Smooth muscle cell (in vitro differentiated cells): ENCODE results near the gene AP2S1. TPM values are rescaled to one million over a fixed set of nuclear protein-coding genes. Genes with fewer than 3 reads are reported as not detected.

Source experiments
- DNase-seq: peaks from one replicate; lab custom pipeline; 2025; ENCODE audit not compliant: unreplicated experiment; lab: John Stamatoyannopoulos, UW
- H2AFZ ChIP-seq: fragments of 200-600 bp; sonication (generic); 2 replicates; pipeline ENCODE4 v1.6.0; 2016; ENCODE audit warnings: antibody characterized with exemption, low read depth, mild to moderate bottlenecking
- H3F3A ChIP-seq: fragments of 200-600 bp; sonication (generic); 2 replicates; pipeline ENCODE4 v1.6.0; 2017; ENCODE audit warnings: antibody characterized with exemption, low read depth
- H3K27ac ChIP-seq: fragments of 200-600 bp; sonication (generic); 2 replicates; pipeline ENCODE4 v1.5.1; 2016; ENCODE audit warnings: low read depth, mild to moderate bottlenecking
- H3K27me3 ChIP-seq: fragments of 200-600 bp; sonication (generic); 2 replicates; pipeline ENCODE4 v1.6.1; 2016; ENCODE audit warnings: low read depth, mild to moderate bottlenecking
- H3K36me3 ChIP-seq: fragments of 200-600 bp; sonication (generic); 2 replicates; pipeline ENCODE4 v1.5.1; 2016; ENCODE audit warnings: low read depth
- H3K4me1 ChIP-seq: fragments of 200-600 bp; sonication (generic); 2 replicates; pipeline ENCODE4 v1.5.1; 2016; ENCODE audit warnings: low read depth
- H3K4me2 ChIP-seq: fragments of 200-600 bp; sonication (generic); 2 replicates; pipeline ENCODE4 v1.6.0; 2016; ENCODE audit warnings: mild to moderate bottlenecking
- H3K4me3 ChIP-seq: fragments of 200-600 bp; sonication (generic); 2 replicates; pipeline ENCODE4 v1.5.1; 2016; ENCODE audit warnings: mild to moderate bottlenecking
- H3K79me2 ChIP-seq: fragments of 200-600 bp; sonication (generic); 2 replicates; pipeline ENCODE4 v1.6.0; 2016; ENCODE audit warnings: low read depth, mild to moderate bottlenecking
- H3K9ac ChIP-seq: fragments of 200-600 bp; sonication (generic); 2 replicates; pipeline ENCODE4 v1.6.0; 2016; ENCODE audit warnings: low read depth
- H3K9me3 ChIP-seq: fragments of 200-600 bp; sonication (generic); replicated peaks from 2 replicates; pipeline ENCODE4 v1.5.1; 2016; ENCODE audit warnings: low read depth
- H4K20me1 ChIP-seq: fragments of 200-600 bp; sonication (generic); 2 replicates; pipeline ENCODE4 v1.6.0; 2016; ENCODE audit warnings: low read depth
- CTCF ChIP-seq: fragments of 200-600 bp; sonication (generic); IDR thresholded peaks from 2 replicates; pipeline ENCODE4 v1.5.1; 2017; ENCODE audit warnings: borderline replicate concordance, mild to moderate bottlenecking, antibody characterized with exemption; ENCODE audit not compliant: insufficient read depth, poor library complexity, severe bottlenecking
- WGBS: methylation state at CpG from one replicate; pipeline ENCODE4 v1.1.7; 2016; ENCODE audit warnings: low lambda C conversion rate; 5-methylcytosine and 5-hydroxymethylcytosine counted together
- polyA plus RNA-seq: library from polyadenylated mRNA; unstranded; fragments of >200 nt; fragmentation: Nextera tagmentation; extraction: Ambion mirVana; gene quantifications from 2 replicates; pipeline ENCODE4 v1.2.1, GENCODE V29; 2016
- total RNA-seq: library from RNA; depleted of rRNA; stranded (reverse); fragments of >200 nt; gene quantifications from 2 replicates; pipeline ENCODE4 v1.2.3, GENCODE V29; 2014

AP2S1 gene
- total and polyA plus RNA-seq, 2 experiments from 2014 or later: 204 to 488 TPM

- 82% methylated on average over 5 of the region's 5 CpGs for WGBS
- Histone ChIP-seq H3K27me3 (no peaks in the 10 kb centered on the region), H2AFZ (no peak overlapping the region), H3K27ac (no peak overlapping the region), H3K36me3 (no peaks in the 10 kb centered on the region), H3K4me2 (no peak overlapping the region), H3K4me3 (no peak overlapping the region), H3K79me2 (no peaks in the 10 kb centered on the region), H3F3A (peaks cover 6% of the 10 kb centered on the region), H3K9me3 (no peaks in the 10 kb centered on the region), H3K9ac (no peak overlapping the region), H3K4me1 (no peaks in the 10 kb centered on the region), H4K20me1 (no peaks in the 10 kb centered on the region)
- TF ChIP-seq CTCF: no peak
- DNase-seq: no peak
Observed at GRCh38 chr19:46834121-46834520, 16.5 kb downstream of the AP2S1 start.

GRCh38 chr19:46830864-46831263, 19.8 kb downstream of the AP2S1 start:
- 98% methylated on average over 2 of the region's 2 CpGs for WGBS

GRCh38 chr19:46828484-46828883, 22.2 kb downstream of the AP2S1 start:
- H3F3A ChIP-seq: peaks cover 11% of the 10 kb centered on the region
- no peaks in the 10 kb centered on the region for H3K9me3 ChIP-seq
- H3K4me1 ChIP-seq: no peaks in the 10 kb centered on the region
- no peak for DNase-seq
- H2AFZ ChIP-seq: no peak overlapping the region
- no peaks in the 10 kb centered on the region for H3K79me2 ChIP-seq
- WGBS: 45% methylated on average over 5 of the region's 5 CpGs
- peak overlapping the region; percentile 3 for H3K4me2 ChIP-seq
- H3K4me3 ChIP-seq: no peak overlapping the region
- no peak for TF ChIP-seq CTCF
- H3K9ac ChIP-seq: peak overlapping the region; percentile 66
- no peaks in the 10 kb centered on the region for H3K36me3 ChIP-seq
- H3K27me3 ChIP-seq: no peaks in the 10 kb centered on the region
- no peaks in the 10 kb centered on the region for H4K20me1 ChIP-seq
- H3K27ac ChIP-seq: peak overlapping the region; percentile 92

More at GRCh38 chr19:46830864-46831263, 19.8 kb downstream of the AP2S1 start:
- DNase-seq: no peak
- Histone ChIP-seq H2AFZ (no peak overlapping the region), H3K27me3 (no peaks in the 10 kb centered on the region), H3F3A (peaks cover 11% of the 10 kb centered on the region), H4K20me1 (no peaks in the 10 kb centered on the region), H3K79me2 (no peaks in the 10 kb centered on the region), H3K4me2 (no peak overlapping the region), H3K9me3 (no peaks in the 10 kb centered on the region), H3K36me3 (no peaks in the 10 kb centered on the region), H3K4me3 (no peak overlapping the region), H3K9ac (no peak overlapping the region), H3K4me1 (no peaks in the 10 kb centered on the region), H3K27ac (peak overlapping the region; percentile 92)
- TF ChIP-seq CTCF: no peak

GRCh38 chr19:46825731-46826055, 25.0 kb downstream of the AP2S1 start:
- TF ChIP-seq CTCF: no peak
- WGBS: 83% methylated on average over 5 of the region's 5 CpGs
- H3K9me3 ChIP-seq: no peaks in the 10 kb centered on the region
- DNase-seq: no peak
- H3K79me2 ChIP-seq: no peaks in the 10 kb centered on the region
- no peak overlapping the region for H3K4me3 ChIP-seq
- H3K36me3 ChIP-seq: no peaks in the 10 kb centered on the region
- no peak overlapping the region for H2AFZ ChIP-seq
- H3K9ac ChIP-seq: no peak overlapping the region
- peaks cover 15% of the 10 kb centered on the region for H3K4me1 ChIP-seq
- no peak overlapping the region for H3K4me2 ChIP-seq
- H4K20me1 ChIP-seq: no peaks in the 10 kb centered on the region
- peaks cover 15% of the 10 kb centered on the region for H3F3A ChIP-seq
- peak overlapping the region; percentile 92 for H3K27ac ChIP-seq
- H3K27me3 ChIP-seq: no peaks in the 10 kb centered on the region
